Bone marrow (tissue), 2 donors: Measurements from ENCODE around the gene HRAS.

Experiments
- DNase-seq, 2 donors: peaks; one replicate each; lab custom pipeline; 2025; lab: John Stamatoyannopoulos, UW

HRAS gene

GRCh38 chr11:507727-508515 is 27.5 kb downstream of the HRAS start:
- DNase-seq, result no peak

GRCh38 chr11:506995-507726 is 28.2 kb downstream of the HRAS start, which contains the start of gene RNH1:
Gene RNH1 (minus strand): TSS chr11:507242. CDS start chr11:502162, 5,080 bp downstream.
- DNase-seq, result peak; percentile 86 to 97

GRCh38 chr11:506238-506994 is 29.0 kb downstream of the HRAS start:
- DNase-seq, result peak; percentile 77 to 96

GRCh38 chr11:504994-505344 is 30.4 kb downstream of the HRAS start:
- no peak for DNase-seq

- peak in 1 of 2 donors; percentile 56 for DNase-seq
These were observed 31.1 kb downstream of the HRAS start for GRCh38 chr11:504053-504993.

- peak in 1 of 2 donors; percentile 66 for DNase-seq
These were observed 32.0 kb downstream of the HRAS start for GRCh38 chr11:503179-503981.

- no peak for DNase-seq
These were observed 32.8 kb downstream of the HRAS start for GRCh38 chr11:502288-503178.

GRCh38 chr11:501683-502287 is 33.6 kb downstream of the HRAS start:
- no peak for DNase-seq

GRCh38 chr11:501001-501682 is 34.2 kb downstream of the HRAS start:
- DNase-seq, result no peak

GRCh38 chr11:499201-500076 is 35.9 kb downstream of the HRAS start:
- DNase-seq, result no peak

GRCh38 chr11:498297-499181 is 36.8 kb downstream of the HRAS start:
- DNase-seq, result no peak

GRCh38 chr11:497565-498296 is 37.6 kb downstream of the HRAS start:
- DNase-seq, result no peak

- no peak for DNase-seq
These were observed 38.4 kb downstream of the HRAS start for GRCh38 chr11:496834-497564.

GRCh38 chr11:495537-495931 is 39.8 kb downstream of the HRAS start:
- DNase-seq, result no peak
